ENCODE results near the gene ONECUT1.

DNA sequence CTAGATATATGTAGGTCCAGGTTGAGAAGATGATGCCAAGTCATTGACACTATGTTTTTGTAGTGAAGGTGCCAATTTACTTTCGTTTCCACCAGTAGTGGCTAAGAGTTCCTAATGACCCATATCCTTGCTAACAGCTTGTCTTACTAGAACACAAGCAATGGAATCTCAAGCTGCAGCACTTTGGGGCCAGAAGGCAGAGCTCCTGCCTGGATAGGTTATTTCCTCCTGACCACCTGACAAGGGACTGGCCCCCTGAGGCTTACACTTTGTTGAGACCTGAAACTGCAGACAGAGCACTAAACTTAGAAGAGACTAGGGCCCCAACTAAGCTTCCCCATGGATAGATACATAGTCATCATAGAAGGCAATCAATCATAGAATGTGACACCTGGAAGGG lies 11.7 kb downstream of the ONECUT1 start:
- TF ChIP-seq CTCF (IDR thresholded peaks at IDR 0.05 in 2 of 3, conservative IDR thresholded peaks at IDR 0.05 in 1 of 3; ENCODE audit: control insufficient read depth in 2 of 3, extremely low read depth in 1 of 3, insufficient read depth in 1 of 3, low read depth in 3 of 3, low read length in 3 of 3) (no peak), EZH2 (IDR thresholded peaks at IDR 0.05; ENCODE audit: borderline replicate concordance, control insufficient read depth, low read depth, low read length) (no peak), FOXM1 (IDR thresholded peaks at IDR 0.05; ENCODE audit: low read depth, low read length) (no peak), RCOR1 (conservative IDR thresholded peaks at IDR 0.05; ENCODE audit: low read depth, low read length) (no peak), EGR1 (IDR thresholded peaks at IDR 0.05; ENCODE audit: borderline replicate concordance in 1 of 2, low read depth in 2 of 2, low read length in 2 of 2) (no peak), BHLHE40 (IDR thresholded peaks at IDR 0.05; ENCODE audit: borderline replicate concordance in 1 of 2, low read depth in 2 of 2, low read length in 1 of 2) (no peak), SPI1 (IDR thresholded peaks at IDR 0.05; ENCODE audit: borderline replicate concordance, insufficient read depth, low read depth, low read length) (no peak), TAF1 (IDR thresholded peaks at IDR 0.05; ENCODE audit: borderline replicate concordance, low read depth, low read length) (no peak), RAD21 (IDR thresholded peaks at IDR 0.05; ENCODE audit: insufficient read depth, low read depth, low read length) (no peak), DPF2 (IDR thresholded peaks at IDR 0.05) (no peak), RFX5 (IDR thresholded peaks at IDR 0.05; ENCODE audit: low read depth, low read length) (no peak), POLR2A (IDR thresholded peaks at IDR 0.05; ENCODE audit: low read depth, low read length) (no peak), LARP7 (IDR thresholded peaks at IDR 0.05) (no peak), POLR2AphosphoS5 (IDR thresholded peaks at IDR 0.05; ENCODE audit: low read length) (no peak)
